OCI-LY1 (cell line): ENCODE measurements around the gene KLHL2.

ENCODE experiments used
- H2AFZ ChIP-seq: fragments of 200-600 bp; sonication (generic), shearing (Covaris generic); 2 replicates; pipeline ENCODE4 v1.6.0; 2014; ENCODE audit warnings: antibody characterized with exemption, mild to moderate bottlenecking, low read length
- H3F3A ChIP-seq: fragments of 200-600 bp; sonication (generic), shearing (Covaris generic); 2 replicates; pipeline ENCODE4 v1.6.0; 2014; ENCODE audit warnings: mild to moderate bottlenecking, antibody characterized with exemption, low read length, moderate library complexity; ENCODE audit not compliant: insufficient read depth
- H3K27ac ChIP-seq: fragments of 200-600 bp; sonication (generic); 2 replicates; pipeline ENCODE4 v1.5.1; 2014; ENCODE audit warnings: low read length, mixed run types, mild to moderate bottlenecking, low read depth; ENCODE audit not compliant: poor library complexity, severe bottlenecking
- H3K27me3 ChIP-seq: fragments of 200-600 bp; sonication (generic); 2 replicates; pipeline ENCODE4 v1.6.0; 2014; ENCODE audit warnings: antibody characterized with exemption, mild to moderate bottlenecking, low read length, moderate library complexity; ENCODE audit not compliant: insufficient read depth
- H3K36me3 ChIP-seq: fragments of 200-600 bp; sonication (generic); 2 replicates; pipeline ENCODE4 v1.6.1; 2014; ENCODE audit warnings: mild to moderate bottlenecking, antibody characterized with exemption, low read length, moderate library complexity, mixed read lengths; ENCODE audit not compliant: insufficient read depth
- H3K4me1 ChIP-seq: fragments of 200-600 bp; sonication (generic); 2 replicates; pipeline ENCODE4 v1.5.1; 2014; ENCODE audit warnings: mild to moderate bottlenecking, low read length, moderate library complexity; ENCODE audit not compliant: insufficient read depth, severe bottlenecking
- H3K4me2 ChIP-seq: fragments of 200-600 bp; sonication (generic), shearing (Covaris generic); 2 replicates; pipeline ENCODE4 v1.6.1; 2014; ENCODE audit warnings: low read length
- H3K4me3 ChIP-seq: fragments of 200-600 bp; sonication (generic); 2 replicates; pipeline ENCODE4 v1.5.1; 2014; ENCODE audit warnings: low read length, low read depth, mild to moderate bottlenecking, mixed read lengths; ENCODE audit not compliant: poor library complexity, severe bottlenecking
- H3K79me2 ChIP-seq: fragments of 200-600 bp; shearing (Covaris generic); 2 replicates; pipeline ENCODE4 v1.6.1; 2016; ENCODE audit warnings: mixed run types, low read length, mixed read lengths; ENCODE audit not compliant: insufficient read depth
- H3K9ac ChIP-seq: fragments of 200-600 bp; sonication (generic), shearing (Covaris generic); 2 replicates; pipeline ENCODE4 v1.6.1; 2014; ENCODE audit warnings: mild to moderate bottlenecking, low read length, mixed read lengths
- H3K9me2 ChIP-seq: fragments of 200-600 bp; sonication (generic), shearing (Covaris generic); 2 replicates; pipeline ENCODE4 v1.6.1; 2014; ENCODE audit warnings: low read depth, mild to moderate bottlenecking, low read length, mixed read lengths
- H3K9me3 ChIP-seq: fragments of 200-600 bp; shearing (Covaris generic); 2 replicates; pipeline ENCODE4 v1.6.1; 2014; ENCODE audit warnings: low read length, mixed read lengths
- H4K20me1 ChIP-seq: fragments of 200-600 bp; sonication (generic), shearing (Covaris generic); 2 replicates; pipeline ENCODE4 v1.6.0; 2016; ENCODE audit warnings: mild to moderate bottlenecking, low read length; ENCODE audit not compliant: insufficient read depth
- CTCF ChIP-seq: fragments of 200-600 bp; sonication (generic), shearing (Covaris generic); IDR thresholded peaks from 2 replicates; pipeline ENCODE4 v1.5.1; 2017; ENCODE audit warnings: mild to moderate bottlenecking, antibody characterized with exemption, low read length, moderate library complexity, mixed read lengths
- EZH2 ChIP-seq: fragments of 200-600 bp; sonication (generic), shearing (Covaris generic); IDR thresholded peaks from 2 replicates; pipeline ENCODE4 v1.8.0; 2017; ENCODE audit warnings: borderline replicate concordance, mixed run types, mild to moderate bottlenecking, antibody characterized with exemption, low read length, moderate library complexity, mixed read lengths

Gene KLHL2

DNA sequence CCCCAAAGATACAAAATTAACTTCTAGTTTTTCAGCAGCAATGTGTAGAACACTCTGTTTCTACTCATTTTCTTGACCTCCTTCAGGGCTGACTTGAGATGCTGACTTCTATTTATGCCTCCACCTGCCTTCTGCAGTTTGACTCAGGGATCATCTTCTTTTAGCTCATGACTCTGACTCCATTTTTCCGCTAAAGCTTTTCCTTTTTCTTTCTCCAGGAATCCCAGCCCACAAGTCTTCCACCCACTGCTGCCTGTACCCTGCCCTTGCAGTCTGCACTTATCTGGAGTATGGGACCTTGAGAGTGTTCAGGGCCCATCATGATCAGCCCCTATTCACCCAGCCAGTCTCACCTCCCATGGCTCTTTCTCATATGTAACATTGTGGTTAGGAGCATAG, 14.9 kb upstream of the KLHL2 start:
- H3K9me3 ChIP-seq = no peaks in the 10 kb centered on the region
- H2AFZ ChIP-seq = no peak overlapping the region

DNA sequence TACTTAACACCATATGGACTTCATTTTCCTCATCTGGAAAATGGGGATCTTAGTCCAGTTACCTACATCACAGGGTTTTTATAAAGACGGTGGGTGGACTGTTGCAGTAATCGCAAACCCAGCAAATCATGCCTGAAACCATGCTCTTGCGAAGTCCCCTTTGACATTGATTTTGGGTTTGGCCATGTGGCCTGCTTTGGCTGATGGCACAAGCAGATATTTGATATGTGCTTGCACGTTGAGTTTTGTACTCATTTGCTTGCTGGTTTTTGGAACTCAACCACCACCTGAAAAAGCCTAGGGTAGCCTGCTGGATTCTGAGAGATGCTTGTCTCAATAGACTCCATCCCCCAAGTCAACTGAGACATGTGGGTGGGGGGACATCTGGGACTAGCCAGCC, 14.4 kb upstream of the KLHL2 start:
- Histone ChIP-seq H3K9ac (no peak overlapping the region), H3F3A (no peaks in the 10 kb centered on the region), H2AFZ (no peak overlapping the region), H3K79me2 (no peaks in the 10 kb centered on the region), H3K4me1 (no peaks in the 10 kb centered on the region), H3K4me3 (no peak overlapping the region), H3K4me2 (no peak overlapping the region), H3K9me2 (no peaks in the 10 kb centered on the region), H3K36me3 (no peaks in the 10 kb centered on the region), H3K27ac (no peak overlapping the region), H3K9me3 (no peaks in the 10 kb centered on the region), H3K27me3 (no peaks in the 10 kb centered on the region), H4K20me1 (no peaks in the 10 kb centered on the region)
- TF ChIP-seq CTCF (no peak), EZH2 (no peak)

More for the DNA sequence above, 14.9 kb upstream of the KLHL2 start:
- no peaks in the 10 kb centered on the region for H3K9me2 ChIP-seq
- no peak overlapping the region for H3K4me2 ChIP-seq
- no peak overlapping the region for H3K9ac ChIP-seq
- no peaks in the 10 kb centered on the region for H3K36me3 ChIP-seq
- H3K4me3 ChIP-seq = no peak overlapping the region
- no peaks in the 10 kb centered on the region for H3K27me3 ChIP-seq
- no peaks in the 10 kb centered on the region for H3K4me1 ChIP-seq
- H4K20me1 ChIP-seq = no peaks in the 10 kb centered on the region
- TF ChIP-seq EZH2 (no peak), CTCF (no peak)
- H3K79me2 ChIP-seq = no peaks in the 10 kb centered on the region
- no peaks in the 10 kb centered on the region for H3F3A ChIP-seq
- no peak overlapping the region for H3K27ac ChIP-seq

DNA sequence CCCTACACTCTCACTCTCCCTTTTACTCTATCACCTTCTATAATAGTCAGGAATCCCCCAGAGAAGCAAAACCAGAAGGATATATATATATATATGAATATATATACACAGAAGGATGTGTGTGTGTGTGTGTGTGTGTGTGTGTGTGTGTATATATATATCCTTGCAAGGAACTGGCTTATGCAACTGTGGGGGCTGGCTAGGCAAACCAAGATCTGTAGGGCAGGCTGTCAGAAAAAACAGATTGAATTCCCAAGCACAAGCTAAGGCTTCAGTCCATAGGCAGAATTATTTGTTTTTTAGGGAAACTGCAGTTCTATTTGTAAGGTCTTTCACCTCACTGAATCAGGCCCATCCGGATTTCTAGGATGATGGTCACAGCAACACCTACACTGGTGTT, 13.0 kb upstream of the KLHL2 start:
- no peaks in the 10 kb centered on the region for H3K27me3 ChIP-seq
- no peaks in the 10 kb centered on the region for H3K36me3 ChIP-seq
- H2AFZ ChIP-seq = no peak overlapping the region
- no peak for TF ChIP-seq EZH2
- no peak for TF ChIP-seq CTCF
- no peaks in the 10 kb centered on the region for H3K79me2 ChIP-seq
- H3F3A ChIP-seq = no peaks in the 10 kb centered on the region
- H3K9ac ChIP-seq = no peak overlapping the region
- no peaks in the 10 kb centered on the region for H4K20me1 ChIP-seq
- no peak overlapping the region for H3K27ac ChIP-seq
- H3K9me3 ChIP-seq = no peaks in the 10 kb centered on the region
- H3K4me2 ChIP-seq = no peak overlapping the region
- no peak overlapping the region for H3K4me3 ChIP-seq
- no peaks in the 10 kb centered on the region for H3K4me1 ChIP-seq
- no peaks in the 10 kb centered on the region for H3K9me2 ChIP-seq
